CD4-positive, alpha-beta T cell (primary cell): ENCODE results near the gene TNFRSF18. TPM values are rescaled to one million over a fixed set of nuclear protein-coding genes. Genes with fewer than 3 reads are reported as not detected.

ENCODE experiments used
- ATAC-seq: fragments of 200-7000 bp; cut with Tn5 transposase; one replicate; pipeline ENCODE4 v1.10.0; 2022; ENCODE audit warnings: mild to moderate bottlenecking; ENCODE audit not compliant: poor library complexity
- CTCF ChIA-PET: fragments of 350-600 bp; sonication (Branson Sonifier 250); formaldehyde crosslinking; loops from one replicate; lab custom pipeline; 2021; ENCODE audit warnings: antibody characterized with exemption, inconsistent platforms; lab: Charles Lee
- POLR2A ChIA-PET: fragments of 350-600 bp; sonication (Branson Sonifier 250); formaldehyde crosslinking; loops from one replicate; lab custom pipeline; 2021; ENCODE audit warnings: antibody characterized with exemption, inconsistent platforms; lab: Charles Lee
- DNase-seq, 14 experiments: peaks; one replicate each; pipeline ENCODE4 v3.0.0-alpha.2; 2013 to 2020; ENCODE audit warnings: mixed read lengths in 2 of 14
- H3K27ac ChIP-seq, 2 donors: one replicate each; pipeline versions ENCODE4 v1.5.1 to v1.7.0; 2013; ENCODE audit warnings: low read length in 2 of 2, low read depth in 1 of 2, mild to moderate bottlenecking in 1 of 2
- H3K27me3 ChIP-seq, 2 experiments: 1 replicate in 1 of 2; 2 replicates in 1 of 2; pipeline versions ENCODE4 v1.6.1 to v1.7.0; 2013; ENCODE audit warnings: low read length in 2 of 2, control low read depth in 1 of 2, mild to moderate bottlenecking in 1 of 2, moderate library complexity in 1 of 2; ENCODE audit not compliant: insufficient read depth in 2 of 2, control insufficient read depth in 1 of 2
- H3K36me3 ChIP-seq: one replicate; pipeline ENCODE4 v1.6.1; 2013; ENCODE audit warnings: low read length, control low read depth; ENCODE audit not compliant: insufficient read depth
- H3K4me1 ChIP-seq: one replicate; pipeline ENCODE4 v1.6.1; 2013; ENCODE audit warnings: low read length, control low read depth; ENCODE audit not compliant: insufficient read depth
- H3K4me3 ChIP-seq: one replicate; pipeline ENCODE4 v1.5.1; 2013; ENCODE audit warnings: mild to moderate bottlenecking, low read length, moderate library complexity
- H3K9me3 ChIP-seq, 2 experiments: 1 replicate in 1 of 2; 2 replicates in 1 of 2; pipeline versions ENCODE4 v1.6.1 to v1.7.0; 2013; ENCODE audit warnings: low read length in 2 of 2, mild to moderate bottlenecking in 2 of 2, control low read depth in 1 of 2, moderate library complexity in 1 of 2; ENCODE audit not compliant: control insufficient read depth in 1 of 2, insufficient read depth in 1 of 2
- H3K27ac Mint-ChIP-seq: one replicate; pipeline ENCODE4 v1.8.0; 2020; ENCODE audit warnings: mixed read lengths
- H3K27me3 Mint-ChIP-seq: one replicate; pipeline ENCODE4 v1.8.0; 2021; ENCODE audit warnings: mixed read lengths
- H3K36me3 Mint-ChIP-seq: one replicate; pipeline ENCODE4 v1.8.0; 2021; ENCODE audit warnings: low read depth, mixed read lengths
- H3K4me1 Mint-ChIP-seq: one replicate; pipeline ENCODE4 v1.8.0; 2021; ENCODE audit warnings: low read depth, mixed read lengths
- H3K4me3 Mint-ChIP-seq: one replicate; pipeline ENCODE4 v1.8.0; 2020; ENCODE audit warnings: mild to moderate bottlenecking, mixed read lengths
- H3K9me3 Mint-ChIP-seq: one replicate; pipeline ENCODE4 v1.8.0; 2020; ENCODE audit warnings: mixed read lengths
- CTCF ChIP-seq: fragments of 200-600 bp; IDR thresholded peaks from one replicate; pipeline ENCODE4 v1.8.0; 2022; ENCODE audit warnings: antibody characterized with exemption, mild to moderate bottlenecking
- intact Hi-C, 2 experiments: fragments of 100-400 bp; cut with DNase I in 1 of 2; cut with micrococcal nuclease in 1 of 2; formaldehyde crosslinking; loops; one replicate each; pipeline versions ENCODE4 v1.15.1 to v1.9.0; 2023 to 2025; cut with DNase I, micrococcal nuclease
- total RNA-seq, 174 experiments: library from RNA in 2 of 174; stranded (reverse) in 2 of 174; gene quantifications; one replicate each; pipeline ENCODE4 v1.2.3 and lab custom pipeline; 2021 to 2026

Gene TNFRSF18
- total RNA-seq, 2 experiments from 2014 or later, result 14.8 to 17.8 TPM

DNA sequence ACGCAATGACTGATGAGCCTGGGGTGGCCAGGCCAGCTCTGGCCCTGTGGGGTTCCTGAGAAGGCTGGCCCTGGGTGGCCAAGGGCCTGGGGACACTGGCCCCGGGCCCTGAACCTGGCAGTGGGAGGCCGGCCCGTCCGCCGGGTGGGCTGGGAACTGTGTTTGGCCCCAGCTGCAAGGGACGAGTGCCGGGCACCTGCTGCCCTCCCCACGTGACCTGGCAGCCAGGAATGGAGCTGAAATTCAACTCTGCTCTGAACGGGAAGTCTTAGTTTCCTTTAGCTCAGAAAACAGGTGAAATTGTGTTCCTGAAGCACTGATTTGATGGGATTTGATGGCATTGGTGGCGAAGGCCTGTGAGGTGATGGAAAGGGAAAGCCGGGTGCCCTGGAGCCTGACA is 40.9 kb downstream of the TNFRSF18 start:
- intact Hi-C loops, result no loop called here
- Histone ChIP-seq H3K27ac (no peak overlapping the region), H3K36me3 (no peaks in the 10 kb centered on the region), H3K4me3 (no peak overlapping the region), H3K9me3 (peaks cover 0 to 14% of the 10 kb centered on the region in 2 experiments), H3K4me1 (peaks cover 11% of the 10 kb centered on the region), H3K27me3 (no peaks in the 10 kb centered on the region)
- Mint-ChIP-seq H3K27ac (no peak overlapping the region), H3K4me3 (no peak overlapping the region), H3K9me3 (no peaks in the 10 kb centered on the region), H3K36me3 (no peaks in the 10 kb centered on the region), H3K27me3 (peaks cover 5% of the 10 kb centered on the region), H3K4me1 (no peaks in the 10 kb centered on the region)
- DNase-seq (no peak), ATAC-seq (no peak)
- POLR2A ChIA-PET, result no interaction called here
- CTCF ChIA-PET, result no interaction called here
- TF ChIP-seq CTCF, result no peak

DNA sequence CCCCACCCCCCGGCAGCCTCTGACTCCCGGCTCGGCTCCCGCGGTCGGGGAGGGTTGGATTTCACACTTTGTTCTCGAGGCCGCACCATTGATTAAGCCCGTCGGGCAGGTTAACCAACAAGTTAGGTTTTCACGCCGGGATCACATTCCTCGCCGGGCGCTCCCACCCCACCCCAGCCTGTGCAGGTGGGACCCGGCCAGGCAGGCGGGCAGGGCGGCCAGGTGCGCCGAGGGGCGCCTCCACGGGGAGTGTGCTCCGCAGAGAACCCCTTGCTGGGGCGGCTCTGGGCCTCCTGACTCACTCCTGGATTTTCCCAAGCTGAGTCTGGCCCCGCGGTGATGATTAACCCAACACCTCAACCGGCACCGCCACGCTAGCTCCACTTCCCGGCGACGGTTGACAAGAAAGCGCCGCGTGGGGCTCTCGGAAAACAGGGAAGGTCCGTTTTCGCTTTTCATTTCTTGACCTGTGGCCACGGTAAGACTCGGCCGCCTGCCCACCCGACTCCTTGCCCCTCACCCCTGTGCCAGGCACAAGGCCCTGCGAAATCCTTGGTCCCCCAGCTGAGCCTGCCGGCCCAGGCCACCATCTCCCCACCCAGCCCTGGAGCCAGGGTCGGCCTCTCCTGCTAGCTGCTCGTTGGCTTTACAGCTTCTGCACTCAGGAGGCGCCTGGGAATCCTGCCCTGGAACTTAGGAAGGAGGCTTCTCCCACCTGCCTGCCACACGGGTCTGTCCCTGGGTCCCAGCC is 41.5 kb downstream of the TNFRSF18 start:
- no peak overlapping the region for H3K27ac Mint-ChIP-seq
- intact Hi-C loops, result no loop called here
- POLR2A ChIA-PET, result no interaction called here

GRCh38 chr1:1164361-1164700 is 42.1 kb downstream of the TNFRSF18 start:
- ChIA-PET CTCF (no interaction called here), POLR2A (no interaction called here)
- peaks cover 2% of the 10 kb centered on the region for H3K4me1 ChIP-seq
- intact Hi-C loops, result no loop called here
- H3K4me3 Mint-ChIP-seq, result no peak overlapping the region
- no peaks in the 10 kb centered on the region for H3K9me3 Mint-ChIP-seq
- no peaks in the 10 kb centered on the region for H3K27me3 Mint-ChIP-seq
- no peaks in the 10 kb centered on the region for H3K27me3 ChIP-seq
- no peak for DNase-seq
- no peak overlapping the region for H3K4me3 ChIP-seq
- peaks cover 0 to 5% of the 10 kb centered on the region in 2 experiments for H3K9me3 ChIP-seq
- no peak overlapping the region for H3K27ac ChIP-seq
- no peak overlapping the region for H3K27ac Mint-ChIP-seq
- ATAC-seq, result no peak
- no peaks in the 10 kb centered on the region for H3K36me3 Mint-ChIP-seq
- no peak for TF ChIP-seq CTCF
- H3K4me1 Mint-ChIP-seq, result no peaks in the 10 kb centered on the region
- no peaks in the 10 kb centered on the region for H3K36me3 ChIP-seq

More for the DNA sequence above, 41.5 kb downstream of the TNFRSF18 start:
- Mint-ChIP-seq H3K27me3 (peaks cover under 1% of the 10 kb centered on the region), H3K9me3 (no peaks in the 10 kb centered on the region), H3K4me1 (no peaks in the 10 kb centered on the region), H3K4me3 (no peak overlapping the region), H3K36me3 (no peaks in the 10 kb centered on the region)
- H3K27ac ChIP-seq, result no peak overlapping the region
- CTCF ChIA-PET, result no interaction called here
- ATAC-seq (no peak), DNase-seq (no peak)
- H3K9me3 ChIP-seq, result peaks cover 0 to 10% of the 10 kb centered on the region in 2 experiments
- H3K27me3 ChIP-seq, result no peaks in the 10 kb centered on the region
- no peaks in the 10 kb centered on the region for H3K36me3 ChIP-seq
- no peak for TF ChIP-seq CTCF
- H3K4me1 ChIP-seq, result peaks cover 6% of the 10 kb centered on the region
- H3K4me3 ChIP-seq, result no peak overlapping the region
